ENCODE data around the gene EFEMP2.
"Not testable (repeated sequence)": the region's sequence is repeated elsewhere in the genome, so short reads cannot be mapped to it uniquely, and the experiment has no call there.

Gene EFEMP2

GRCh38 chr11:65853246-65853979 is 19.2 kb downstream of the EFEMP2 start:
- DNase-seq: no peak

GRCh38 chr11:65852508-65853245 is 19.9 kb downstream of the EFEMP2 start:
- no peak for DNase-seq

- no peak for DNase-seq
These were observed 20.6 kb downstream of the EFEMP2 start for GRCh38 chr11:65851811-65852507.

GRCh38 chr11:65851083-65851579 is 21.5 kb downstream of the EFEMP2 start:
- DNase-seq: no peak

- DNase-seq: no peak
These were observed 22.1 kb downstream of the EFEMP2 start for GRCh38 chr11:65850217-65851082.

GRCh38 chr11:65849771-65850216 is 22.8 kb downstream of the EFEMP2 start:
- DNase-seq: no peak

- no peak for DNase-seq
These were observed 23.2 kb downstream of the EFEMP2 start for GRCh38 chr11:65849366-65849765.

- DNase-seq: not testable (repeated sequence)
These were observed 23.9 kb downstream of the EFEMP2 start for GRCh38 chr11:65848693-65849092.

GRCh38 chr11:65847746-65848145 is 24.9 kb downstream of the EFEMP2 start:
- no peak for DNase-seq

GRCh38 chr11:65844231-65844872 is 28.2 kb downstream of the EFEMP2 start:
- DNase-seq: no peak

- DNase-seq: no peak
These were observed 28.8 kb downstream of the EFEMP2 start for GRCh38 chr11:65843811-65844210.

GRCh38 chr11:65842144-65842543 is 30.5 kb downstream of the EFEMP2 start:
- no peak for DNase-seq

GRCh38 chr11:65834202-65834601 is 38.4 kb downstream of the EFEMP2 start:
- no peak for DNase-seq

GRCh38 chr11:65833297-65834030 is 39.1 kb downstream of the EFEMP2 start, which contains the start of gene SNX32:
SNX32 (plus strand) TSS chr11:65833963; CDS start chr11:65834066, 103 bp downstream.
- DNase-seq: peak; percentile 87 to 93

- DNase-seq: not testable (repeated sequence)
These were observed 40.4 kb downstream of the EFEMP2 start for GRCh38 chr11:65832231-65832630.

- no peak for DNase-seq
These were observed 43.1 kb downstream of the EFEMP2 start for GRCh38 chr11:65829459-65829858.

- no peak for DNase-seq
These were observed 45.4 kb downstream of the EFEMP2 start for GRCh38 chr11:65826984-65827735.

- no peak for DNase-seq
These were observed 49.6 kb downstream of the EFEMP2 start for GRCh38 chr11:65822776-65823528.

GRCh38 chr11:65821107-65821506 is 51.5 kb downstream of the EFEMP2 start:
- no peak for DNase-seq

All from NCI-H524 (cell line).